Stimulated activated CD4-positive, alpha-beta T cell treated with anti-CD3 and anti-CD28 coated beads, Interleukin-12 subunit alpha, Interleukin-12 subunit beta, amount 100 ng/mL, for 48 hours (primary cell): ENCODE measurements around the gene CMIP.

Source experiments
- DNase-seq, 3 donors: peaks; one replicate each; pipeline ENCODE4 v3.0.0-alpha.2; 2020; ENCODE audit warnings: low read depth in 2 of 3, low spot score in 1 of 3

CMIP gene

DNA sequence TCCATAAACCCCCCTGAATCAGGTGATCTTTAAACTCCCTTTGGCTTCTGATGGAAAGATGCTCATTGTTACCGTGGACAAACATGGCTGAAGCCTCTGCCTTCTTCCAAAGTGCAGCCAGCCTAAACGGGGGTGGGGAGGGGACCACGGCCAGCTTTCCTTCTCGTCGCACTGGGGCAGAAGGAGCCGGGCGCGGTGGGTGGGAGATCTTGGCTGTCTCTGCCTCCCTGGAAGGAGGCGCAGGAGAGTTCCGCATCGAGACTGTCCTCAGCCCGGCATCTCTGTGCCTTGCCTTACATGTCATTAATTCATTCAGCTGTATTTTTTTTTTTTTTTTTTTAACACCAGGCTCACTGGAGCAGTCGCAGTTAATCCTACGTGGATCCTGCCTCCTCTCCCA, 171.2 kb downstream of the CMIP start:
- DNase-seq, result no peak

DNA sequence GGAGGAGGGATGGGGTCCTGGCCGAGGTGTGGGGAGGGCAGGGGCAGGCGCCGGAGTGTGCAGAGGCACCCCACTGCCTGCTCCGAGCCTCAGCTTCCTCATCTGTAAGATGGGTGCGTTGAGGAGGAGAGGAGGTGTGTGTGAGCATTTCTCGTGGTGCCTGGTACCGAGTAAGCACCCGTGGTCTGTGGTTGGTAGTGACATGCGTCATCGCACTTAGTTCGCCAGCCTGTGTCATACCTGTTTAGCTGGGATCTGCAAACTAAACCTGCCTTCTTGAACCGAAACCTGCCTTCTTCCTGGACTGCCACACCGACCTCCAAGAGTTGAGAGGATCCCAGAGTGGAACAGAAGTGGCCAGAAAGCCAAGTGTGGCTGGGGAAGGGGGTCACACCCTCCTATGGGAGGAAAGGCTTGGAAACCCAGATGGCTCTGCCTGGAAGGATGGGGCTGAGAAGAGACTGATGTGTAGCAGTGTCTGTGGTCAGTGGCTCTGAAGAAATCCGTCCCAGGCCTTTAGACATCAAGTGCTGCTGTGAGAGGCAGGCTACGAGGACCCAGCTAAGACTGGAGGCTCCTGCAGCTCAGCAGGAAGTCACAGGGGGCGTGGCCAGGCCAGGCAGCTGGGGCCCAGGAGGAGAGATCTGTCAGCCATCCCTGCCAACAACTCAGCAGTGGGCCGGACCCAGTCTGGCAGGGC, 171.9 kb downstream of the CMIP start:
- DNase-seq, result peak; percentile 56 to 66 (median 61)

DNA sequence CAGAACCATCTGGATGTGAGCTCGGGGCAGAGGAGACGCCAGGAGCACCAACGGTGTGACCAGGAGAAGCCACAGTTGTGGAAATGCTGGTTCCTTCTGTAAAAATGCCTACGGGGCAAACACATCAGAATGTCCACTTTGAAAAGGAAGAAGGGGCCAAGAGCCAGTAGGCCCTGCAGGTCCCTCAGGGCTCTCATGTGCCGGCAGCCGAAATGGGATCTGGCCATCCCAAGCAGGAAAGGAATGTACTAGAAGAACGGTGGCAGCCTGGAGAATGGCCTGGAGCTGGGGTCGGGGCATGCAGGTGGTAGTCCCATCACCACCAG, 172.4 kb downstream of the CMIP start:
- DNase-seq, result no peak

DNA sequence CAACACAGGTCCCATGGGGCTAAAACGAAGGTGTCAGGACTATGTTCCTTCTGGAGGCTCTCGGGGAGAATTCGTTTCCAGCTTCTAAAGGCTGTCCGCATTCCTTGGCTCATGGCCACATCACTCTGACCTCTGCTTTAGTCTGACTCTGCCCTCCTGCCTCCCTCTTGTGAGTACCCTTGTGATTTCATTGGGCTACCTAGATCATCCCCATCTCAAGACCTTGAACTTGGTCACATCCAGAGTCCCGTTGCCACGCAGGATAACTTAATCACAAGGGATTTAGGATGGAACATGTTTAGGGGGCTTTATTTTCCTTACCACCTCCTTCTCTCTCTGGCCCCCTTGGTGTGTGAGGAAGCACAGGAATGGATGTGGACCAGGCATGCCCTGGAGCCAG, 173.6 kb downstream of the CMIP start:
- DNase-seq, result no peak

GRCh38 chr16:81618661-81619060, 174.1 kb downstream of the CMIP start:
- no peak for DNase-seq

DNA sequence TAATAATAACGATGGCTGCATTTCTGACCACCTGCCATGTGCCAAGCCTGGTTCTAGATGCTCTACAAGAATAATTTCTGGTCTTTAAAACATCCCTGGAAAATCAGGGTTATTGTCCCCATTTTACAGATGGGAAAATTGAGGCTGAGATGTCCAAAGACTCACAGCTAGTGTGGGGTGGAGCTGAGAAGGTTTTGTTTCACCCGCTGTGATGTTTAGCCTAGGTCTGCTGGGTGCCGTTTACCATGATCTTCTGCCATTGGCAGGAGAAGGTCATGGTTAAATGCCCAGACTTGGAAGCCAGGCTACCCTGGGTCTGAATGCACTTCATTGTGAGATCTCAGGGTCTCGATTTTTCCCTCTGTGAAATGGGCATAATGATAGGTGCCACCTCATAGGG, 175.4 kb downstream of the CMIP start:
- no peak for DNase-seq

GRCh38 chr16:81620796-81621195, 176.2 kb downstream of the CMIP start:
- DNase-seq, result no peak

DNA sequence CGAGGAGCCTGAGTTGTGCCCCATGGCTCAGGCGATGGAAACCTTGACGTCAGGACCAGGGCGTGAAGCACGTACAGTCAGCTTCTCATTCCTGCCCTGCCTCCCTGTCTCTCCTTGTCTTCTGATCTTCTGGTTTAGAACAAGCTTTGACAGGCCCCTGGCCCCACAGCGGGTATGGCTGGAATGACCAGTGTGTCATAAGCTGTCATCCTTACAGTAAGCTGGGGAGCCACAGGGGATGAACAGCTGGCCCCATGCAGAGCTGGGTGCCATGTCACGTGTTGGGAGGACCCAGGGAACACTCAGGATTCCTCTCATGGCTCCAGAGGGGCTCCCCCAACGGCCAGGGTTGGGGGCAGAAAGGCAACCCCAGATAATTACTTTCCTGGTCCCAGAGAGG, 176.9 kb downstream of the CMIP start:
- no peak for DNase-seq

DNA sequence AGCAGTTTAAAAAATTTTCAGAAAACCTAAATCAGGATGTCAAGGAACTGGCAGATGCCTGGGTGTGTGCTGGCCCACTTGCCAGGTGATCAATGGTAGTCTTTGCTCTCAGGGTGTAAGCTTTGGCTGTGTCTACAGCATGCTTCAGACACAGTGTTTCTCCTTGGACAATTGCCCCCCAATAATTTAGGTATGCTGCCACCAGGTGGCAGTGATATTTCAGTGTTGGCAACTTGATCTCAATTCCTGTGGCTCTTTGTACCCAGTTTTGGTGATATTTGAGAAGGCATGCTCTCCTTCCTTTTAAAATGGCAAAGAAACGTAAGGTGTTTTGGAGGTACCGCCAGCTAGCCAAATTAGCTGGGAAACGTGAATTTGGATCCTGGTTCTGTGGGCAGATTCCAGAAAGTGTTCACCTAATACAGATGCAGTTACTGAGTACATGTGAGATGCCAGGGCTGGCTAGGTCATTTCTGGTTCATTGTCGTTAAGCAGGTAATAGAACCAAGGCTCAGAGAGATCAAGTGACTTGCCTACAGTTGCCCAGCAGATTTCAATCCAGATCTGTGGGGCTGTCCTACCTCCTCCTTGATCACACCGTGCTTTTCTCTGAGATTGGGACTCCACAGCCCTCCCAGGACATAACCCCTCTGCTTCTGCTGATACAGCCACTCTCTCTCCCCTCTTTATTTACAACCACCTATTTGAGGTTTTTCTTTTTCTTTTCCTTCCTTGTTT, 178.9 kb downstream of the CMIP start:
- DNase-seq, result peak in 2 of 3 donors; percentile 44 to 65

GRCh38 chr16:81624403-81624759, 179.8 kb downstream of the CMIP start:
- no peak for DNase-seq

GRCh38 chr16:81624760-81625543, 180.3 kb downstream of the CMIP start:
- DNase-seq, result no peak

DNA sequence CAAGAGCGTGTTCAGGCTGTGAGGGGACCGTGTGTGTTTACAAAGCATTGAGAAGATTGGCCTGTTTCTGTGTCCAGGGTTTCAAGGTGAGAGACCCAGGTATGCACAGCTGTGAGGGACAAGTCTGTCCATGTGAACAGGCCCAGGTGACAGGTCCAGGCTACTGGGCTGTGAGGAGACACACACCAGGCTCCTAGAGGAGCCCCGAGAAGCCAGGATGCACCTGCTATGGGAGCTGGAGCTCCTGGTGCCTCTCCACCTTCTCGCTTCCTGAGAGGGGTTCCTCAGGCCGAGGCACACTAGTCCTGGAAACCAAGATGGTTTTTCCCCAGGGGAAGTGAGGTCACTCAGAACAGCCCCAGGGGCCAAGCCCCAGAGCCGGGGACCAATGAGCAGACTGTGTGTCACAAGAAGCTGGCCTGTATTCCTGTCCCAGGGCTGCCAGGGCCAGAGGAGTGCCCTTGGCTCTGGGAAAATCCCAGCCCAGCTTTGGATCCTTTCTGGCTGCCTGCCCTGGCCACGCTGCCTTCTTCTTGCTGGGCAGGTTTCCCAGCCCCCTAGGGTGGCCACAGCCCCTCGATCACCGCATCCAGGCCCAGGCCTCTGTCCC, 181.0 kb downstream of the CMIP start:
- DNase-seq, result no peak

DNA sequence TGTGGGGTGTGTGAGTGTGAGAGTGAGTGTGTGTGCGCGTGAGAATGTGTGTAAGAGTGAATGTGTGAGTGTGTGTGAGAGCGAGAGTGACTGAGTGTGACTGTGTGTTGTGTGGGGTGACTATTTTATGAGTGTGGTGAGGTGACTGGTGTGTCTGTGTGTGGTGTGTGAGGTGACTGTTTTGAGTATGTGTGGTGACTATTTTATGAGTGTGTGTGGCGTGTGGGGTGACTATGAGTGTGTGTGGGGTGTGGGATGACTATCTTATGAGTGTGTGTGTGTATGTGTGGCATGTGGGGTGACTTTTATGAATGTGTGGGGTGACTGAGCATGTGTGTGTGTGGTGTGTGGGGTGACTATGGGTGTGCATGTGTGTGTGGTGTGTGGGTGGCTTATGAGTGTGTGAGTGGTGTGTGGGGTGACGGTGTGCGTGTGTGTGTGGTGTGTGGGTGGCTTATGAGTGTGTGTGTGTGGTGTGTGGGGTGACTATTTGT, 181.6 kb downstream of the CMIP start:
- peak; percentile 19 to 44 (median 24) for DNase-seq

- no peak for DNase-seq
These were observed 182.4 kb downstream of the CMIP start for GRCh38 chr16:81627024-81627423.

- DNase-seq, result no peak
These were observed 183.2 kb downstream of the CMIP start for GRCh38 chr16:81627729-81628244.

DNA sequence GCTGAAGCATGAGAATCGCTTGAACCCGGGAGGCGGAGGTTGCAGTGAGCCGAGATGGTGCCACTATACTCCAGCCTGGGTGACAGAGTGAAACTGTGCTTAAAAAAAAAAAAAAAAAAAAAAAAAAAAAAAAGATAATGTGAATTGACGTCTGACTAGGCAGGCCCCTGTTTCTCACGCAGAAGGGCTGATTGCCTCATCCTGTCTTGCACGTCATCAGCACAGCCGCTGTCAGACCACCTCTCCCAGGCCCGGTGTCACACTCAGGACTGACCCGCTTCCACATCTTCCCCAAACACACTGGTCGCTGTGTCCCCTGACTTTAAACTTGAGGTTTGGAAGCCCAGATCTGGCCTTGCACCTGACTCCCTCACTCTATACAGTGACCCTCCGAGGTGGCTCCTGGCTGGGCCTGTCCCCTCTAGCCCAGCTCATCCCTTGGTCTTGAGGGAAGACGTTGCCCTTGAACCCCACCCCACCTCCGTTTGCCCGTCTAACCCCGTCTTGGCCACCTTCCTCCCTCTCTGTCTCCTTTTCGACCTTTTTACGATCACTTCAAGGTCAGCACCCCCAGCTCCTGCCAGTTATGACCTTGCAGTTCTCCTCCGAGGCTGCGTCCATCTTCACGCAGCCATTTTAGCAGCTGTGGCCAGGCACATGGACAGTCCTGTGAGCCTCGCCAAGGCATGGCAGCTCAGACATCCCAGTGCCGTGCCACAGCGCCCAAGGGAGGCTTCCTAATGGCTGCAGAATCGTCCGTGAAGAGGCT, 184.6 kb downstream of the CMIP start:
- DNase-seq, result no peak

- no peak for DNase-seq
These were observed 185.5 kb downstream of the CMIP start for GRCh38 chr16:81629896-81630634.

- no peak for DNase-seq
These were observed 186.0 kb downstream of the CMIP start for GRCh38 chr16:81630635-81631031.

- DNase-seq, result peak; percentile 68 to 78 (median 68)
These were observed 188.0 kb downstream of the CMIP start for GRCh38 chr16:81632392-81633146.
